HG03442 (cell line): Measurements from ENCODE around the gene GRHL3.

Experiments used
- ATAC-seq: cut with Tn5 transposase; IDR thresholded peaks from one replicate; pipeline ENCODE4 v1.9.1; 2021; ENCODE audit warnings: mild to moderate bottlenecking, moderate library complexity; ENCODE audit not compliant: unreplicated experiment

The GRHL3 gene

DNA sequence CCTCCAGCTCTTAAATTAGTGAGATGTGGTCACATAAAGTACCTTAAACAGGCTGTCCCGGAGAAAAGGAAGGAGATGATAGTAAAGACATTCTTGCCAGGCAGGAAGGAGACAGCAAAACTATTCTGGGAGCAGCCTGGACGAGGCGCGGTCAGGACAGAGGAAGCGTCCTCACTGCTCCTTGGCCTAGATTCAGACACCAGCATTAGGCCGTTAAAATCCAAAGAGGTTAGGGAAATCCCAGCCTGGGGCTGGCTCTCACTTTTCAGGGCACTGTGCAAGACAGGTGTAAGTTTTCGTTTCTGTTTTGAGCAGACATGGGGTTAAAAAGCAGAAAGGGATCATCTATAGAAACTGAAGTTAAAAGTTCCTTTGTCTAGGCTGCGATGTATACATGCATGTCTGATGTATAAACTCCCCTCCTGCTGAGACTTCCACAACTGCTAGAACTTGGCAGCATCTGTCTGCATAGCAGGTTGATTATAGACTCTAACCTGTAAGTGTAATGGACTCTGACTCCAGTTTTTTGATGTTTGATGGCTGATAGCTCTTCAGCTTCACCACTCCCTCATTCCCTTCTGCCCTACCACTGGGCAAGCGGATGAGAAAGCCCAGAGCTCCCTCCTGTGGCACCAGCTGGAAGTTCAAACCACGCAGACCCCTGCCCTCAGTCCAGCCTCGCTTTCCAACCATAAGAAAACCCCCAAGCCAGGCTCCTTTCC is 72.9 kb downstream of the GRHL3 start:
- peak; percentile 69 for ATAC-seq

DNA sequence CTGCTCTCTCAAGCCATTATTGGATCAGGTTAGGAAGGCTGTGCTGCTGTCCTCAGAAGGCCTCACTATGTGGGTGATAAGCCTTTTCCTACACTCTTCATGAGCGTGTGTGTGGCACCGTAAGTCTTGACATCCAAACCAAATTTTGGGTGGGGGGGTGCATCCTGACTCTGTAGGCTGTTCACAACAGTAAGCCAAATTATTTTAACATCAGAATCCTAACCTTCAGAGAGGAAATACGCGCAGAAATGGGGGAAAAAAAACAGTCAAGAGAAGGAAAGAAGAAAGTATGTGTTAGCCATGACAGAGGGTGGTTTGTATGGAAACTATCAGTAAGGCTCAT is 73.4 kb downstream of the GRHL3 start:
- ATAC-seq = no peak

- ATAC-seq = no peak
Observed at GRCh38 chr1:24392982-24393650, 74.0 kb downstream of the GRHL3 start.

DNA sequence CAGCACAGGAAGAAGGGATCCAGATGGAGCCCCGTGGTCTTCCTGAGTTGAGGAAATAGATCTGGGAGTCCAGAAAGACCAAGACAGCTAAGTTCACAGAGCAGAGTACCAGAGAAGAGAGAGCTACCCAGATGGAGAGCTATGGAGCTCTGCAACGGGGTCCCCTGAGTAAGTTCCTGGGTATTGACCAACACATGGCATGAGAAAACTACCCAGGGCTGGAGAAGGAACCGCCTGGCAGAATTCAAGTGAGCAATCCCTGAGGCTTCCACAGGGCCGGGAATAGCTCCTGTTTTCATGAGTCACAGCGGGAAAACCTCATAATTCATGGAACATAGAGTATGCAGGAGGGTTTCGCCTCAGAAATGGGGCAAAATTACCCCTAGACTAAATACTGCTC is 74.7 kb downstream of the GRHL3 start:
- ATAC-seq = no peak

DNA sequence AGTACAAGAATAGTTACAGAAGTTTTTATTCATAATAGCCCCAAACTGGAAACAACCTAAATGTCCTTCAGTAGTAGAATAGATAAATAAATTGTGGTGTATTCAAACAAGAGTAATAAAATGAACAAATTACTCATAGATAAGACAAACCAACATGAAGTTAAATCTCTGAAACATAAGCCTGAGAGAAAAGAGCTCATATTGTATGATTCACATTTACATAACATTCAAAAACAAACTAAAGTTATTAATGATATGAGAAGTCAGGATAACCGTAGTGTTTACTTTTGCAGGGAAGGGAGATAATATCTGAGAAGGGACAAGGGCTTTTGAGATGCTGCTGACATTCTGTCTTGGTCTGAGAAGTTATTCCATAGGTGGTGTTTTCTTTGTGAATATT is 80.9 kb downstream of the GRHL3 start:
- ATAC-seq = no peak

DNA sequence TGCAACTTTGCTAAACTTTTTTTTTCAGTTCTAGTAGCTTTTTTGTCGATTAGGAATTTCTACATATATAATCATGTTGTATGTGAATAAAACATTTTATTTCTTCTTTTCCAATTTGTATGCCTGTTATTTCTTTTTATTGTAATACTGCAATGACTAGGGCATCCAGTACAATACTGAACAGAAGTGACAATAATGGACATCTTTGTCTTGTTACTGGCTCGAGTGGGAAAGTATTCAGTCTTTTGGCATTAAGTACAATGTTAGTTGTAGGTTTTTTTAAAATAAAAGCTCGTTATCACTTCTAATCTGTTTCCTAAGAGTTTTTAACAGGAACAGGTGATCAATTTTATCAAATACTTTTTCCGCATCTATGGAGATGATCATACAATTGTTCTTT is 84.6 kb downstream of the GRHL3 start:
- no peak for ATAC-seq
